HEK293 (cell line): ENCODE data around the gene GNS.

ENCODE experiments used
- CTCF ChIA-PET: fragments of 350-600 bp; formaldehyde crosslinking; extraction: SDS; loops from one replicate; lab custom pipeline; 2021; ENCODE audit warnings: antibody characterized with exemption; lab: Yijun Ruan, JAX
- POLR2A ChIA-PET: fragments of 300-600 bp; formaldehyde crosslinking; extraction: SDS; loops from one replicate; lab custom pipeline; 2020; ENCODE audit warnings: antibody characterized with exemption, inconsistent platforms; lab: Yijun Ruan, JAX
- H3K27ac ChIP-seq: fragments of 200-500 bp; sonication (Bioruptor generic); 2 replicates; pipeline ENCODE4 v1.5.1; 2014; ENCODE audit warnings: low read depth, low read length, control low read depth, inconsistent platforms; ENCODE audit errors: extremely low read depth
- H3K36me3 ChIP-seq, 2 experiments: fragments of 200-500 bp in 1 of 2; sonication (Bioruptor generic) in 1 of 2; 1 replicate in 1 of 2; 2 replicates in 1 of 2; pipeline ENCODE4 v1.5.1; 2014 to 2017; ENCODE audit warnings: inconsistent platforms in 2 of 2, low read length in 2 of 2; ENCODE audit not compliant: control insufficient read depth in 2 of 2, insufficient read depth in 1 of 2
- H3K4me1 ChIP-seq: fragments of 200-500 bp; sonication (Bioruptor generic); 2 replicates; pipeline ENCODE4 v1.5.1; 2014; ENCODE audit warnings: mild to moderate bottlenecking, low read length, inconsistent platforms; ENCODE audit not compliant: control insufficient read depth, insufficient read depth
- H3K4me3 ChIP-seq: 2 replicates; pipeline ENCODE4 v1.5.1; 2011; ENCODE audit warnings: low read depth, mild to moderate bottlenecking, control low read depth, low read length, moderate library complexity
- H3K9me3 ChIP-seq: fragments of 200-500 bp; sonication (Bioruptor generic); 2 replicates; pipeline ENCODE4 v1.5.1; 2014; ENCODE audit warnings: low read depth, low read length, inconsistent platforms; ENCODE audit not compliant: control insufficient read depth, insufficient read depth
- HOXA7 ChIP-seq: sonication (generic); formaldehyde crosslinking; IDR thresholded peaks from 2 replicates; pipeline ENCODE4 v1.8.1; 2022; ENCODE audit warnings: missing genetic modification reagents, borderline replicate concordance
- HOXC10 ChIP-seq: sonication (generic); formaldehyde crosslinking; IDR thresholded peaks from 2 replicates; pipeline ENCODE4 v1.8.1; 2023; ENCODE audit warnings: mild to moderate bottlenecking, missing genetic modification reagents
- IKZF3 ChIP-seq: fragments of 450-650 bp; IDR thresholded peaks from 2 replicates; pipeline ENCODE4 v1.5.0; 2018; ENCODE audit warnings: missing biosample characterization, mild to moderate bottlenecking, missing genetic modification characterization, moderate library complexity
- MEIS1 ChIP-seq: sonication (generic); formaldehyde crosslinking; IDR thresholded peaks from 2 replicates; pipeline ENCODE4 v1.8.1; 2022; ENCODE audit warnings: missing genetic modification reagents, mild to moderate bottlenecking, borderline replicate concordance
- PBX3 ChIP-seq: sonication (generic); formaldehyde crosslinking; IDR thresholded peaks from 2 replicates; pipeline ENCODE4 v1.8.1; 2022; ENCODE audit warnings: mild to moderate bottlenecking, moderate library complexity, missing genetic modification reagents
- PRDM2 ChIP-seq: fragments of 450-650 bp; formaldehyde crosslinking; IDR thresholded peaks from 2 replicates; pipeline ENCODE4 v1.5.1; 2016; ENCODE audit warnings: missing biosample characterization, missing genetic modification characterization, borderline replicate concordance
- SP7 ChIP-seq: fragments of 450-650 bp; formaldehyde crosslinking; IDR thresholded peaks from 2 replicates; pipeline ENCODE4 v1.5.1; 2016; ENCODE audit warnings: missing biosample characterization, missing genetic modification characterization
- ZFP69B ChIP-seq: fragments of 450-650 bp; formaldehyde crosslinking; IDR thresholded peaks from 2 replicates; pipeline ENCODE4 v1.5.1; 2016; ENCODE audit warnings: missing biosample characterization, missing genetic modification characterization
- ZNF121 ChIP-seq: fragments of 450-650 bp; formaldehyde crosslinking; IDR thresholded peaks from 2 replicates; pipeline ENCODE4 v1.5.1; 2016; ENCODE audit warnings: missing biosample characterization, missing genetic modification characterization
- ZNF132 ChIP-seq: fragments of 450-650 bp; formaldehyde crosslinking; IDR thresholded peaks from 2 replicates; pipeline ENCODE4 v1.5.1; 2017; ENCODE audit warnings: missing biosample characterization, missing genetic modification characterization, borderline replicate concordance
- ZNF157 ChIP-seq: fragments of 450-650 bp; formaldehyde crosslinking; IDR thresholded peaks from 2 replicates; pipeline ENCODE4 v1.5.1; 2016; ENCODE audit warnings: missing biosample characterization, missing genetic modification characterization
- ZNF184 ChIP-seq: fragments of 450-650 bp; IDR thresholded peaks from 2 replicates; pipeline ENCODE4 v1.5.1; 2018; ENCODE audit warnings: missing biosample characterization, mild to moderate bottlenecking, missing genetic modification characterization
- ZNF202 ChIP-seq: fragments of 450-650 bp; formaldehyde crosslinking; IDR thresholded peaks from 2 replicates; pipeline ENCODE4 v1.5.1; 2016; ENCODE audit warnings: missing biosample characterization, missing genetic modification characterization, borderline replicate concordance
- ZNF24 ChIP-seq: fragments of 450-650 bp; formaldehyde crosslinking; IDR thresholded peaks from 2 replicates; pipeline ENCODE4 v1.5.1; 2016; ENCODE audit warnings: missing biosample characterization, missing genetic modification characterization
- ZNF302 ChIP-seq: fragments of 450-650 bp; formaldehyde crosslinking; IDR thresholded peaks from 2 replicates; pipeline ENCODE4 v1.5.1; 2016; ENCODE audit warnings: missing biosample characterization, missing genetic modification characterization, low read depth
- ZNF311 ChIP-seq: fragments of 450-650 bp; formaldehyde crosslinking; IDR thresholded peaks from 2 replicates; pipeline ENCODE4 v1.5.1; 2017; ENCODE audit warnings: missing biosample characterization, missing genetic modification characterization, borderline replicate concordance
- ZNF354C ChIP-seq: fragments of 450-650 bp; formaldehyde crosslinking; IDR thresholded peaks from 2 replicates; pipeline ENCODE4 v1.5.1; 2016; ENCODE audit warnings: missing biosample characterization, missing genetic modification characterization, low read depth, borderline replicate concordance
- ZNF433 ChIP-seq: fragments of 450-650 bp; formaldehyde crosslinking; IDR thresholded peaks from 2 replicates; pipeline ENCODE4 v1.5.1; 2016; ENCODE audit warnings: missing biosample characterization, missing genetic modification characterization, low read depth
- ZNF561 ChIP-seq: fragments of 450-650 bp; IDR thresholded peaks from 2 replicates; pipeline ENCODE4 v1.5.1; 2018; ENCODE audit warnings: missing biosample characterization, missing genetic modification characterization, borderline replicate concordance
- ZNF580 ChIP-seq: fragments of 450-650 bp; formaldehyde crosslinking; IDR thresholded peaks from 2 replicates; pipeline ENCODE4 v1.5.1; 2016; ENCODE audit warnings: missing biosample characterization, missing genetic modification characterization
- ZNF658 ChIP-seq: fragments of 450-650 bp; formaldehyde crosslinking; IDR thresholded peaks from 2 replicates; pipeline ENCODE4; 2016; ENCODE audit warnings: missing biosample characterization, missing genetic modification characterization
- ZNF670 ChIP-seq: fragments of 450-650 bp; formaldehyde crosslinking; IDR thresholded peaks from 2 replicates; pipeline ENCODE4 v1.5.1; 2016; ENCODE audit warnings: missing biosample characterization, missing genetic modification characterization, low read depth
- ZNF701 ChIP-seq: fragments of 450-650 bp; formaldehyde crosslinking; IDR thresholded peaks from 2 replicates; pipeline ENCODE4 v1.5.1; 2016; ENCODE audit warnings: missing biosample characterization, missing genetic modification characterization
- ZNF785 ChIP-seq: fragments of 450-650 bp; formaldehyde crosslinking; IDR thresholded peaks from 2 replicates; pipeline ENCODE4 v1.5.1; 2016; ENCODE audit warnings: missing biosample characterization, missing genetic modification characterization
- ZNF830 ChIP-seq: fragments of 450-650 bp; IDR thresholded peaks from 2 replicates; pipeline ENCODE4 v1.5.0; 2018; ENCODE audit warnings: missing biosample characterization, missing genetic modification characterization, low read depth, mild to moderate bottlenecking, moderate library complexity
- ZNF837 ChIP-seq: fragments of 450-650 bp; formaldehyde crosslinking; IDR thresholded peaks from 2 replicates; pipeline ENCODE4 v1.5.1; 2016; ENCODE audit warnings: missing biosample characterization, missing genetic modification characterization
- ZNF843 ChIP-seq: fragments of 450-650 bp; formaldehyde crosslinking; IDR thresholded peaks from 2 replicates; pipeline ENCODE4 v1.5.1; 2016; ENCODE audit warnings: missing biosample characterization, missing genetic modification characterization

Gene GNS

GRCh38 chr12:64722835-64723234 lies 36.4 kb downstream of the GNS start:
- Histone ChIP-seq H3K9me3 (no peaks in the 10 kb centered on the region), H3K4me1 (no peaks in the 10 kb centered on the region), H3K36me3 (peaks cover 0 to 56% of the 10 kb centered on the region in 2 experiments; a peak in 1 of 3 replicates), H3K4me3 (no peak overlapping the region), H3K27ac (no peak overlapping the region)
- CTCF ChIA-PET = interaction anchor here (0.5 to 1.8 kb wide), 3 partner anchors 33 to 174 kb away, joined by 3 read pairs; no protein-coding TSS in a partner anchor
- POLR2A ChIA-PET = no interaction called here
- TF ChIP-seq ZNF837 (tag by site-specific recombination) (no peak), ZNF121 (tag by site-specific recombination) (no peak), PRDM2 (tag by site-specific recombination) (no peak), ZNF830 (tag by site-specific recombination) (no peak), ZNF658 (tag by site-specific recombination) (no peak), ZNF311 (tag by site-specific recombination) (no peak), ZNF302 (tag by site-specific recombination) (no peak), ZNF184 (tag by site-specific recombination) (no peak), ZNF433 (no peak), HOXC10 (CRISPR knock-in tag) (no peak), HOXA7 (CRISPR knock-in tag) (no peak), ZNF580 (no peak), MEIS1 (CRISPR knock-in tag) (no peak), ZNF202 (no peak), ZNF157 (tag by site-specific recombination) (no peak), PBX3 (CRISPR knock-in tag) (no peak), ZNF843 (tag by site-specific recombination) (no peak)

GRCh38 chr12:64720884-64721283 lies 38.3 kb downstream of the GNS start:
- no peaks in the 10 kb centered on the region for H3K9me3 ChIP-seq
- TF ChIP-seq ZNF785 = no peak
- TF ChIP-seq ZNF670 = no peak
- TF ChIP-seq ZNF561 (tag by site-specific recombination) = no peak
- no peak for TF ChIP-seq ZFP69B (tag by site-specific recombination)
- no peak for TF ChIP-seq ZNF837 (tag by site-specific recombination)
- TF ChIP-seq ZNF24 (tag by site-specific recombination) = no peak
- TF ChIP-seq ZNF354C (tag by site-specific recombination) = no peak
- TF ChIP-seq SP7 = no peak
- no peak for TF ChIP-seq ZNF701 (tag by site-specific recombination)
- TF ChIP-seq HOXA7 (CRISPR knock-in tag) = no peak
- no peak for TF ChIP-seq IKZF3 (tag by site-specific recombination)
- no peak for TF ChIP-seq ZNF132 (tag by site-specific recombination)
- no peak for TF ChIP-seq ZNF302 (tag by site-specific recombination)
- H3K36me3 ChIP-seq = peaks cover 0 to 72% of the 10 kb centered on the region in 2 experiments
- no peak overlapping the region for H3K27ac ChIP-seq
- ChIA-PET CTCF (interaction anchor here (0.5 kb wide), 1 partner anchor 24 kb away, joined by 3 read pairs; no protein-coding TSS in a partner anchor), POLR2A (no interaction called here)
- H3K4me3 ChIP-seq = no peak overlapping the region
- no peaks in the 10 kb centered on the region for H3K4me1 ChIP-seq
